ENCODE results near the gene MEIKIN. TPM values are rescaled to one million over a fixed set of nuclear protein-coding genes. Genes with fewer than 3 reads are reported as not detected.
A peak's percentile ranks its signal among the peaks of the same experiment; 100 is the strongest.

The MEIKIN gene
- total and polyA plus RNA-seq, 12 donors, result 0.09 TPM; not detected in 11

- 97 to 100% methylated on average over 3 of the region's 3 CpGs for WGBS, 2 donors
- Histone ChIP-seq H3K36me3 (peaks cover 0 to 16% (median 0%) of the 10 kb centered on the region in 9 donors), H3K27me3 (no peaks in the 10 kb centered on the region), H3K4me1 (peaks cover 0 to 58% (median 37%) of the 10 kb centered on the region in 9 donors), H3K4me3 (no peak overlapping the region), H3K27ac (no peak overlapping the region), H3K9me3 (peaks cover 0 to 10% (median 0%) of the 10 kb centered on the region in 11 donors)
- DNase-seq (no peak), ATAC-seq (no peak)
- intact Hi-C loops (cut with DNase I), result no loop called here
- TF ChIP-seq CTCF (IDR thresholded peaks at IDR 0.05), result no peak
Observed at GRCh38 chr5:131763968-131764367, 181.5 kb downstream of the MEIKIN start.

- no peak for ATAC-seq
- TF ChIP-seq CTCF (IDR thresholded peaks at IDR 0.05), result no peak
- DNase-seq, result no peak
- 39 to 59% methylated on average over 2 of the region's 2 CpGs for WGBS, 2 donors
- intact Hi-C loops (cut with DNase I), result no loop called here
- Histone ChIP-seq H3K4me3 (no peak overlapping the region), H3K27me3 (no peaks in the 10 kb centered on the region), H3K27ac (peak overlapping the region in 2 of 10 donors; percentile 11), H3K36me3 (peaks cover 0 to 16% (median 0%) of the 10 kb centered on the region in 9 donors), H3K4me1 (peaks cover 0 to 62% (median 44%) of the 10 kb centered on the region in 9 donors), H3K9me3 (peaks cover 0 to 10% (median 0%) of the 10 kb centered on the region in 11 donors)
Observed at GRCh38 chr5:131760793-131761192, 184.7 kb downstream of the MEIKIN start.

GRCh38 chr5:131759704-131760103 is 185.8 kb downstream of the MEIKIN start:
- no peak overlapping the region for H3K4me3 ChIP-seq
- H3K27me3 ChIP-seq, result no peaks in the 10 kb centered on the region
- peaks cover 0 to 12% (median 0%) of the 10 kb centered on the region in 9 donors for H3K36me3 ChIP-seq
- DNase-seq (no peak), ATAC-seq (no peak)
- intact Hi-C loops (cut with DNase I), result no loop called here
- peaks cover 0 to 68% (median 41%) of the 10 kb centered on the region in 9 donors for H3K4me1 ChIP-seq
- peak overlapping the region in 3 of 10 donors; percentile 76 to 80 (median 78) for H3K27ac ChIP-seq
- no peak for TF ChIP-seq CTCF (IDR thresholded peaks at IDR 0.05)
- 97 to 100% methylated on average over 1 of the region's 1 CpG for WGBS, 2 donors
- H3K9me3 ChIP-seq, result peaks cover 0 to 10% (median 0%) of the 10 kb centered on the region in 11 donors

- TF ChIP-seq CTCF (IDR thresholded peaks at IDR 0.05), result no peak
- Histone ChIP-seq H3K4me1 (peaks cover 0 to 80% (median 46%) of the 10 kb centered on the region in 9 donors), H3K27ac (peak overlapping the region; percentile 11 to 81 (median 68)), H3K4me3 (no peak overlapping the region), H3K36me3 (peaks cover 0 to 3% (median 0%) of the 10 kb centered on the region in 9 donors), H3K9me3 (peaks cover 0 to 1% (median 0%) of the 10 kb centered on the region in 11 donors), H3K27me3 (no peaks in the 10 kb centered on the region)
- 16 to 17% methylated on average over 3 of the region's 3 CpGs for WGBS, 2 donors
- intact Hi-C loops (cut with DNase I), result no loop called here
- DNase-seq (peak in 1 of 2 donors; percentile 13), ATAC-seq (peak; percentile 75 to 93 (median 86))
Observed at GRCh38 chr5:131758520-131758900, 187.0 kb downstream of the MEIKIN start.

All from heart right ventricle (tissue), 16 donors.